Uterus (tissue), 4 donors: Measurements from ENCODE around the gene NAV2. TPM values are rescaled to one million over a fixed set of nuclear protein-coding genes. Genes with fewer than 3 reads are reported as not detected.

Experiments used
- DNase-seq, 2 donors: peaks; one replicate each; pipeline ENCODE4 v3.0.0-alpha.2; 2019 to 2020
- H3K27ac ChIP-seq, 2 donors: fragments of 200-600 bp; sonication (generic); 1 replicate in 1 of 2; 2 replicates in 1 of 2; pipeline ENCODE4 v1.5.1; 2016 to 2018
- H3K27me3 ChIP-seq, 2 donors: fragments of 200-600 bp; sonication (generic); one replicate each; pipeline ENCODE4 v1.5.1; 2018 to 2019; ENCODE audit warnings: control low read depth in 1 of 2
- H3K36me3 ChIP-seq, 2 donors: fragments of 200-600 bp; sonication (generic); one replicate each; pipeline ENCODE4 v1.5.1; 2019; ENCODE audit warnings: control low read depth in 1 of 2
- H3K4me1 ChIP-seq, 2 donors: fragments of 200-600 bp; sonication (generic); one replicate each; pipeline ENCODE4 v1.5.1; 2018 to 2019; ENCODE audit warnings: control low read depth in 1 of 2
- H3K4me3 ChIP-seq, 2 donors: fragments of 200-600 bp; sonication (generic); 1 replicate in 1 of 2; 2 replicates in 1 of 2; pipeline ENCODE4 v1.5.1; 2018 to 2019; ENCODE audit warnings: mild to moderate bottlenecking in 1 of 2
- H3K9me3 ChIP-seq, 2 donors: fragments of 200-600 bp; sonication (generic); one replicate each; pipeline ENCODE4 v1.5.1; 2019; ENCODE audit warnings: control low read depth in 1 of 2
- POLR2A ChIP-seq, 2 donors: fragments of 450-650 bp; IDR thresholded peaks; one replicate each; pipeline ENCODE4 v1.6.1; 2016; ENCODE audit warnings: antibody characterized with exemption in 2 of 2, mild to moderate bottlenecking in 1 of 2, moderate library complexity in 1 of 2
- intact Hi-C: fragments of 100-400 bp; cut with DNase I; formaldehyde crosslinking; loops from one replicate; pipeline ENCODE4 v1.15.1; 2023; ENCODE audit warnings: low total_unique reads
- total RNA-seq, 4 donors: library from RNA; depleted of rRNA in 3 of 4; stranded (reverse); fragments of >200 nt in 3 of 4; gene quantifications; one replicate each; pipeline versions ENCODE4 v1.1.0 to v1.2.4, GENCODE V29; 2014 to 2023
- TF ChIP-seq, protein P1 (sequence below), 4 experiments: fragments of 200-600 bp in 2 of 4; fragments of 450-650 bp in 2 of 4; sonication (generic) in 2 of 4; IDR thresholded peaks; one replicate each; pipeline ENCODE4 v1.5.1; 2016 to 2019; ENCODE audit warnings: antibody characterized with exemption in 4 of 4, mild to moderate bottlenecking in 2 of 4, moderate library complexity in 1 of 4
- donor health status: DM: yes; HTN: yes; CAD: no.

NAV2 gene
- total RNA-seq, 4 donors from 2014 or later: 2.6 to 31.6 (median 5.7) TPM

DNA sequence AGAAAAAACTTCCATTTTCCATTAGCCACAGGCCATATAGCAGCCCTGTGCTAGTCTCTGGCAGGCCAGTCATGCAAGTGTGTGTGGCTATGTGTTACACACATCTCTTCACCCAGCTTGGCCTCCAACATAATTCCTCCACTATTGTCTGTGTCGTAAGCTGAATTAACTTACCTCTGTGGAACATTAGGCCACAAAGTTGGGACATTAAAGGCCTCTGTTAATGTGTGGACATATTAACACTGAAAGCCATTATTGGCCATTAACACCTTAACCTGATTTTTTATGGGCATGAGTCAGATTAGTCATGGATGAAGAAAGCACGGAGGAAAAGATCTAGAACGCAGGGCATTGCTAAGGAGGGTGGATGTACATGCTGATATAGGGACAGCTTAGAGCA, 347.5 kb downstream of the NAV2 start:
- H3K36me3 ChIP-seq: no peaks in the 10 kb centered on the region
- intact Hi-C loops: no loop called here
- no peak for TF ChIP-seq POLR2A (IDR thresholded peaks at IDR 0.05)
- TF ChIP-seq, protein P1, sequence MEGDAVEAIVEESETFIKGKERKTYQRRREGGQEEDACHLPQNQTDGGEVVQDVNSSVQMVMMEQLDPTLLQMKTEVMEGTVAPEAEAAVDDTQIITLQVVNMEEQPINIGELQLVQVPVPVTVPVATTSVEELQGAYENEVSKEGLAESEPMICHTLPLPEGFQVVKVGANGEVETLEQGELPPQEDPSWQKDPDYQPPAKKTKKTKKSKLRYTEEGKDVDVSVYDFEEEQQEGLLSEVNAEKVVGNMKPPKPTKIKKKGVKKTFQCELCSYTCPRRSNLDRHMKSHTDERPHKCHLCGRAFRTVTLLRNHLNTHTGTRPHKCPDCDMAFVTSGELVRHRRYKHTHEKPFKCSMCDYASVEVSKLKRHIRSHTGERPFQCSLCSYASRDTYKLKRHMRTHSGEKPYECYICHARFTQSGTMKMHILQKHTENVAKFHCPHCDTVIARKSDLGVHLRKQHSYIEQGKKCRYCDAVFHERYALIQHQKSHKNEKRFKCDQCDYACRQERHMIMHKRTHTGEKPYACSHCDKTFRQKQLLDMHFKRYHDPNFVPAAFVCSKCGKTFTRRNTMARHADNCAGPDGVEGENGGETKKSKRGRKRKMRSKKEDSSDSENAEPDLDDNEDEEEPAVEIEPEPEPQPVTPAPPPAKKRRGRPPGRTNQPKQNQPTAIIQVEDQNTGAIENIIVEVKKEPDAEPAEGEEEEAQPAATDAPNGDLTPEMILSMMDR (IDR thresholded peaks at IDR 0.05): no peak

DNA sequence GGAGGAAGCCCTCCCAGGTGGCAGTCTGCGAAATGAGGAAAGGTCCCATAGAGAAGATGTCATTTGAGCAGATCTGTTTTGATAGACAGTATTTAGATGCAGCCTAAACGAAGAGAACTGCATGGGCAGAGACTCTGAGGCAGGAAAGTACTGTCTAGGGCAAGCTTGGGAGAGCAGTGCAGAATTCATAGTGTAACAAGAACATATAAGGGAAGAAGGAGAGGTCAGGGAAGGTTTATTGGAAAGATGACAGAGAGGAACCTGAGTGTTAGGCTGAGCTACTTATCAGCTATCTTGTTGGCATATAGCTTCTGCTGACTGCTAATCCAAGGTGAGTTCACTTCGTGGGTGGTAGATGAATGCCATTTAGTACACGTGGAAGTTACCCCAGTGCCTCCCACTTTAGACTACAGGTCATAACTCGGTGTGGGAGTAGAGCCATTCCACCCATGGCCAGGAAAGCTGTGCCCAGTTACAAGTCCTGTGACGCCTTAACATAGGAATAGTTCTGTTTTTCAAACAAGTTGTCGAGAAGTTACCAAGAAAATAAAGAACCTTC, 348.1 kb downstream of the NAV2 start:
- intact Hi-C loops: no loop called here
- no peaks in the 10 kb centered on the region for H3K27me3 ChIP-seq
- no peak overlapping the region for H3K4me3 ChIP-seq
- TF ChIP-seq, protein P1 (IDR thresholded peaks at IDR 0.05): no peak
- no peak for TF ChIP-seq POLR2A (IDR thresholded peaks at IDR 0.05)
- H3K36me3 ChIP-seq: no peaks in the 10 kb centered on the region
- no peak overlapping the region for H3K27ac ChIP-seq
- DNase-seq: no peak
- no peaks in the 10 kb centered on the region for H3K4me1 ChIP-seq
- H3K9me3 ChIP-seq: no peaks in the 10 kb centered on the region

More for the DNA sequence above, 347.5 kb downstream of the NAV2 start:
- H3K4me1 ChIP-seq: no peaks in the 10 kb centered on the region
- H3K27ac ChIP-seq: no peak overlapping the region
- no peaks in the 10 kb centered on the region for H3K9me3 ChIP-seq
- no peak for DNase-seq
- no peak overlapping the region for H3K4me3 ChIP-seq
- no peaks in the 10 kb centered on the region for H3K27me3 ChIP-seq

DNA sequence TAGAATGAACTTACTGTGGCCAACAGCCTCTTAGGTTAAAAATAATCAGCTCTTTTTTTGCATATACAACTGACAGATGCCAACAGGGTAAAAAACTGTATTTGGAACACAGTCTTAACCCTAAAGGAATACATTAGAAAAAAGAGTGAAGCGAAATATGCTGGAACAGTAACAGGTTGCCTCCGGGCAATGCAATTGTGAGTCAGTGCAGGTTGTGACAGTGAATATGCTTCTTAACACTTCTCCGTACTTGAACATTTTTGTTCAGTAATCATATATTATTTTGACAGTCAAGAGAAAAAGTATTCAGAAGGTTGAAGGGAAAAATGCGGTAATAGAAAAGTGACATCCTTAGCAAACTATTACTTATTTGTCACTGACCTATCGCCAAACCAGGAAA, 349.1 kb downstream of the NAV2 start:
- TF ChIP-seq, protein P1 (IDR thresholded peaks at IDR 0.05): no peak
- no peak for TF ChIP-seq POLR2A (IDR thresholded peaks at IDR 0.05)
- Histone ChIP-seq H3K4me1 (no peaks in the 10 kb centered on the region), H3K36me3 (no peaks in the 10 kb centered on the region), H3K27ac (no peak overlapping the region), H3K9me3 (no peaks in the 10 kb centered on the region), H3K27me3 (no peaks in the 10 kb centered on the region), H3K4me3 (no peak overlapping the region)
- no peak for DNase-seq
- intact Hi-C loops: no loop called here

DNA sequence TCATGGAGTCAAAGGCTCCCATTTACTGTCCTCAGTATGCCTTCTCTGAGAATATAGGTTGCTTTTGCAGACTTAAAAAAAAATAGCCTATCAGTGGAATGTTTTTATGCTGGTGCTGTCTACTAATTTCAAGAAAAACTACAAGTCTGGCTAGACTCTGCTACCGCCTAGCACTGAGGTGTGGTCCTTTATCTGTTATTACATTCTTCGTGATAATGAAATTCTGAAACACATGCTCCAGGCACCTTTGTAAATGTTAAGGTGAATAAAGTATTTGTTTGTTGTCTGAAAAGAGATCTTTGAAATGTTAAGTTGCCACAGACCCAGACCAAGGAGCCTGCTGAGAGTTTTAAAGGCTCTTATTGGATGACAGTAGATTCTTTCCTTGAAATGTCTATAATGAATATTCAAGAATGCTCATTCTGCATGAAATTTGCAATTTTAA, 352.3 kb downstream of the NAV2 start:
- Histone ChIP-seq H3K4me3 (no peak overlapping the region), H3K9me3 (no peaks in the 10 kb centered on the region), H3K4me1 (no peaks in the 10 kb centered on the region), H3K36me3 (no peaks in the 10 kb centered on the region), H3K27me3 (no peaks in the 10 kb centered on the region), H3K27ac (no peak overlapping the region)
- no peak for DNase-seq
- TF ChIP-seq, protein P1 (IDR thresholded peaks at IDR 0.05): no peak
- intact Hi-C loops: no loop called here

DNA sequence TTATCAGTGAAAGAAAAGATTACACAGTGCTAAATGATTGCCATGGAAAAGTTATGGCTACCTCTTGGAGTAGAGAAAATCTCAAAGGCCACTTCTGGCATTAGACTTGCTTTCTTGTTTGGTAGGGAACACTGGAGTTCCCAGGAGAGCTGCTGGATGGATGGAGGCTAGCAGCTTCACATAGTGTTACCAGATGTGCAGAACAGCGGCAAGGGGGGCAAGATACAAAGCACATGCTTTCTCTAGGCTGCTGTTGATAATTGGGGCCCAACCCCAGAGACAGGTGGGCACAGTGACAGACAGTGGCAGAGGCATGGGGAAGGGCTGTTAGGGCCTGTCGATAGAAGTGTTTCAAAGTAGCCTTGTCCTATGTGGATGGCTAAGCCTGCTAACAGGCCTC, 352.8 kb downstream of the NAV2 start:
- TF ChIP-seq, protein P1 (IDR thresholded peaks at IDR 0.05): no peak
- no peak for TF ChIP-seq POLR2A (IDR thresholded peaks at IDR 0.05)
- no peak overlapping the region for H3K4me3 ChIP-seq
- no peaks in the 10 kb centered on the region for H3K36me3 ChIP-seq
- no peaks in the 10 kb centered on the region for H3K27me3 ChIP-seq
- DNase-seq: no peak
- no peak overlapping the region for H3K27ac ChIP-seq
- no peaks in the 10 kb centered on the region for H3K9me3 ChIP-seq
- H3K4me1 ChIP-seq: no peaks in the 10 kb centered on the region
- intact Hi-C loops: no loop called here
